WTC11 (cell line): ENCODE results near the gene ASTN2. TPM values are rescaled to one million over a fixed set of nuclear protein-coding genes. Genes with fewer than 3 reads are reported as not detected.
"Not testable (repeated sequence)": the region's sequence is repeated elsewhere in the genome, so short reads cannot be mapped to it uniquely, and the experiment has no call there.

Source experiments
- ATAC-seq: fragments of 200-7000 bp; cut with Tn5 transposase; 2 replicates; pipeline ENCODE4 v1.10.0; 2021; ENCODE audit warnings: mild to moderate bottlenecking, moderate library complexity
- CTCF ChIA-PET: fragments of 300-600 bp; sonication (Branson Sonifier 250); formaldehyde crosslinking; loops from one replicate; lab custom pipeline; 2021; ENCODE audit warnings: antibody characterized with exemption; lab: Charles Lee
- POLR2A ChIA-PET: fragments of 350-600 bp; sonication (Branson Sonifier 250); formaldehyde crosslinking; loops from one replicate; lab custom pipeline; 2021; ENCODE audit warnings: antibody characterized with exemption; lab: Charles Lee
- DNase-seq: peaks from one replicate; pipeline ENCODE4 v3.0.0; 2021; ENCODE audit warnings: low spot score
- H3K27ac Mint-ChIP-seq: 2 replicates; pipeline ENCODE4 v1.8.0; 2021; ENCODE audit warnings: mixed read lengths
- H3K27me3 Mint-ChIP-seq: 2 replicates; pipeline ENCODE4 v1.8.0; 2021; ENCODE audit warnings: low read depth, mild to moderate bottlenecking, moderate library complexity, mixed read lengths
- H3K36me3 Mint-ChIP-seq: 2 replicates; pipeline ENCODE4 v1.8.0; 2021; ENCODE audit warnings: mixed read lengths
- H3K4me1 Mint-ChIP-seq: 2 replicates; pipeline ENCODE4 v1.8.0; 2022; ENCODE audit warnings: mixed read lengths
- H3K4me3 Mint-ChIP-seq: 2 replicates; pipeline ENCODE4 v1.8.0; 2021; ENCODE audit warnings: mild to moderate bottlenecking, moderate library complexity, mixed read lengths
- H3K9me3 Mint-ChIP-seq: 2 replicates; pipeline ENCODE4 v1.8.0; 2021; ENCODE audit warnings: mixed read lengths
- ATF3 ChIP-seq: sonication (generic); formaldehyde crosslinking; conservative IDR thresholded peaks from 2 replicates; pipeline ENCODE4 v1.8.1; 2022; ENCODE audit warnings: mild to moderate bottlenecking, missing genetic modification reagents
- CDX4 ChIP-seq: fragments of 250-450 bp; sonication (Bioruptor Pico); IDR thresholded peaks from 2 replicates; pipeline ENCODE4 v1.9.0; 2021; ENCODE audit warnings: moderate library complexity, mild to moderate bottlenecking, inconsistent platforms, borderline replicate concordance
- E2F1 ChIP-seq: sonication (generic); formaldehyde crosslinking; IDR thresholded peaks from 2 replicates; pipeline ENCODE4 v1.8.0; 2022; ENCODE audit warnings: mild to moderate bottlenecking, missing genetic modification reagents
- E2F4 ChIP-seq: sonication (generic); formaldehyde crosslinking; IDR thresholded peaks from 2 replicates; pipeline ENCODE4 v1.8.1; 2022; ENCODE audit warnings: low read depth, mild to moderate bottlenecking, moderate library complexity, missing genetic modification reagents, borderline replicate concordance
- E2F5 ChIP-seq: sonication (generic); formaldehyde crosslinking; IDR thresholded peaks from 2 replicates; pipeline ENCODE4 v1.8.1; 2022; ENCODE audit warnings: mild to moderate bottlenecking, moderate library complexity, missing genetic modification reagents
- GABPB1 ChIP-seq: sonication (generic); formaldehyde crosslinking; IDR thresholded peaks from 2 replicates; pipeline ENCODE4 v1.8.1; 2023; ENCODE audit warnings: mild to moderate bottlenecking, missing genetic modification reagents
- GTF2I ChIP-seq: fragments of 250-450 bp; sonication (Bioruptor Pico); conservative IDR thresholded peaks from 2 replicates; pipeline ENCODE4 v1.4.0; 2021; ENCODE audit warnings: mild to moderate bottlenecking
- HMGA2 ChIP-seq: fragments of 250-450 bp; sonication (Bioruptor Pico); IDR thresholded peaks from 2 replicates; pipeline ENCODE4 v1.4.0; 2021; ENCODE audit warnings: mild to moderate bottlenecking, moderate library complexity
- IRF1 ChIP-seq: sonication (generic); formaldehyde crosslinking; IDR thresholded peaks from 2 replicates; pipeline ENCODE4 v1.8.0; 2023; ENCODE audit warnings: missing genetic modification reagents
- MXD4 ChIP-seq: fragments of 250-450 bp; sonication (Bioruptor Pico); IDR thresholded peaks from 2 replicates; pipeline ENCODE4 v1.8.0; 2021; ENCODE audit warnings: mild to moderate bottlenecking, moderate library complexity, borderline replicate concordance
- NFYB ChIP-seq: sonication (generic); formaldehyde crosslinking; conservative IDR thresholded peaks from 2 replicates; pipeline ENCODE4 v1.8.0; 2022; ENCODE audit warnings: low read depth, missing genetic modification reagents
- RELA ChIP-seq: sonication (generic); formaldehyde crosslinking; IDR thresholded peaks from 2 replicates; pipeline ENCODE4 v1.8.1; 2022; ENCODE audit warnings: missing genetic modification reagents, mild to moderate bottlenecking, borderline replicate concordance
- SOX15 ChIP-seq: fragments of 250-450 bp; sonication (Bioruptor Pico); IDR thresholded peaks from 2 replicates; pipeline ENCODE4 v1.9.0; 2021; ENCODE audit warnings: mild to moderate bottlenecking
- SP1 ChIP-seq: sonication (generic); formaldehyde crosslinking; conservative IDR thresholded peaks from 2 replicates; pipeline ENCODE4 v1.8.1; 2022; ENCODE audit warnings: missing genetic modification reagents
- TEAD1 ChIP-seq: sonication (generic); formaldehyde crosslinking; IDR thresholded peaks from 2 replicates; pipeline ENCODE4 v1.8.0; 2022; ENCODE audit warnings: mild to moderate bottlenecking, missing genetic modification reagents
- TEAD4 ChIP-seq: sonication (generic); formaldehyde crosslinking; IDR thresholded peaks from 2 replicates; pipeline ENCODE4 v1.8.0; 2022; ENCODE audit warnings: mild to moderate bottlenecking, missing genetic modification reagents
- ZBTB21 ChIP-seq: sonication (generic); formaldehyde crosslinking; IDR thresholded peaks from 2 replicates; pipeline ENCODE4 v1.8.1; 2023; ENCODE audit warnings: mild to moderate bottlenecking, missing genetic modification reagents, borderline replicate concordance
- ZBTB43 ChIP-seq: sonication (generic); formaldehyde crosslinking; IDR thresholded peaks from 2 replicates; pipeline ENCODE4 v1.8.1; 2023; ENCODE audit warnings: mild to moderate bottlenecking, missing genetic modification reagents
- ZNF396 ChIP-seq: fragments of 250-450 bp; sonication (Bioruptor Pico); IDR thresholded peaks from 2 replicates; pipeline ENCODE4 v1.8.0; 2021; ENCODE audit warnings: mild to moderate bottlenecking, moderate library complexity, borderline replicate concordance
- ZNF425 ChIP-seq: fragments of 250-450 bp; sonication (Bioruptor Pico); conservative IDR thresholded peaks from 2 replicates; pipeline ENCODE4 v1.9.0; 2021; ENCODE audit warnings: mild to moderate bottlenecking
- ZNF512 ChIP-seq: sonication (generic); formaldehyde crosslinking; IDR thresholded peaks from 2 replicates; pipeline ENCODE4 v1.8.1; 2022; ENCODE audit warnings: missing genetic modification reagents, borderline replicate concordance
- total RNA-seq: library from RNA; stranded (reverse); gene quantifications from 3 replicates; pipeline ENCODE4 v1.2.3, GENCODE V29; 2021

The ASTN2 gene
- total RNA-seq, 1 experiment from 2014 or later: 16.2 TPM

GRCh38 chr9:116897201-116897600, 517.7 kb downstream of the ASTN2 start (continued):
- TF ChIP-seq ZNF512 (CRISPR knock-in tag): no peak
- TF ChIP-seq ZBTB21 (CRISPR knock-in tag): no peak
- no peak for TF ChIP-seq SOX15 (CRISPR knock-in tag)
- no peak for TF ChIP-seq ZBTB43 (CRISPR knock-in tag)
- no peak for TF ChIP-seq GABPB1 (CRISPR knock-in tag)
- TF ChIP-seq NFYB: no peak

GRCh38 chr9:116895961-116896360, 518.9 kb downstream of the ASTN2 start:
- TF ChIP-seq SP1 (CRISPR knock-in tag) (no peak), HMGA2 (CRISPR knock-in tag) (no peak), E2F5 (CRISPR knock-in tag) (no peak), E2F4 (CRISPR knock-in tag) (no peak), RELA (no peak), ZNF396 (CRISPR knock-in tag) (no peak), E2F1 (CRISPR knock-in tag) (no peak), IRF1 (CRISPR knock-in tag) (no peak), MXD4 (no peak), ATF3 (no peak), TEAD1 (CRISPR knock-in tag) (no peak)
- Mint-ChIP-seq H3K9me3 (peaks cover 17% of the 10 kb centered on the region), H3K27ac (no peak overlapping the region), H3K4me3 (no peak overlapping the region), H3K36me3 (peaks cover 8% of the 10 kb centered on the region), H3K27me3 (no peaks in the 10 kb centered on the region; the same call in 1 of the 2 replicates), H3K4me1 (peaks cover 29% of the 10 kb centered on the region)
- no peak for ATAC-seq
- DNase-seq: no peak
- CTCF ChIA-PET: no interaction called here
- POLR2A ChIA-PET: interaction anchor here (0.6 kb wide), 1 partner anchor 31 kb away, joined by 6 read pairs; no protein-coding TSS in a partner anchor

GRCh38 chr9:116891424-116891823, 523.4 kb downstream of the ASTN2 start:
- no peaks in the 10 kb centered on the region for H3K36me3 Mint-ChIP-seq
- no peak for ATAC-seq
- TF ChIP-seq CDX4 (CRISPR knock-in tag) (no peak), TEAD4 (no peak), ZNF425 (CRISPR knock-in tag) (no peak), GTF2I (no peak), SOX15 (CRISPR knock-in tag) (no peak)

GRCh38 chr9:116888476-116888875, 526.4 kb downstream of the ASTN2 start:
- DNase-seq, H3K27me3 Mint-ChIP-seq, H3K27ac Mint-ChIP-seq, H3K4me1 Mint-ChIP-seq, POLR2A ChIA-PET, H3K4me3 Mint-ChIP-seq, ATAC-seq, H3K9me3 Mint-ChIP-seq, H3K36me3 Mint-ChIP-seq: not testable (repeated sequence)
- CTCF ChIA-PET: interaction anchor here (0.8 kb wide), 1 partner anchor 151 kb away, joined by 3 read pairs; no protein-coding TSS in a partner anchor

More at GRCh38 chr9:116891424-116891823, 523.4 kb downstream of the ASTN2 start:
- CTCF ChIA-PET: interaction anchor here (1.3 to 1.8 kb wide), 2 partner anchors 31 to 49 kb away, joined by 3 to 7 read pairs; no protein-coding TSS in a partner anchor
- POLR2A ChIA-PET: no interaction called here
- no peaks in the 10 kb centered on the region for H3K9me3 Mint-ChIP-seq
- H3K4me3 Mint-ChIP-seq: no peak overlapping the region
- H3K27me3 Mint-ChIP-seq: no peaks in the 10 kb centered on the region
- peaks cover 11% of the 10 kb centered on the region for H3K4me1 Mint-ChIP-seq
- H3K27ac Mint-ChIP-seq: no peak overlapping the region
- DNase-seq: no peak
